Gastrocnemius medialis (tissue), 4 donors: ENCODE data around the gene MRPL20.

Experiments
- CTCF ChIP-seq, 5 experiments: fragments of 450-650 bp in 3 of 5; fragments of 200-600 bp in 2 of 5; sonication (generic) in 2 of 5; IDR thresholded peaks in 4 of 5; conservative IDR thresholded peaks in 1 of 5; 1 replicate in 4 of 5; 2 replicates in 1 of 5; pipeline ENCODE4 v1.5.1; 2016 to 2019; ENCODE audit warnings: antibody characterized with exemption in 5 of 5, mild to moderate bottlenecking in 3 of 5, moderate library complexity in 3 of 5
- POLR2A ChIP-seq, 2 donors: fragments of 450-650 bp; IDR thresholded peaks; one replicate each; pipeline ENCODE4 v1.6.1; 2017; ENCODE audit warnings: antibody characterized with exemption in 2 of 2, mild to moderate bottlenecking in 2 of 2, moderate library complexity in 2 of 2

GRCh38 chr1:1429671-1430073 lies 22.6 kb upstream of the MRPL20 start:
- TF ChIP-seq CTCF (IDR thresholded peaks at IDR 0.05 in 4 of 5, conservative IDR thresholded peaks at IDR 0.05 in 1 of 5) (no peak), POLR2A (IDR thresholded peaks at IDR 0.05) (no peak)
